Subcutaneous adipose tissue (tissue), 4 donors: ENCODE results near the gene CDR2L. TPM values are rescaled to one million over a fixed set of nuclear protein-coding genes. Genes with fewer than 3 reads are reported as not detected.

Source experiments
- CTCF ChIP-seq: fragments of 450-650 bp; IDR thresholded peaks from one replicate; pipeline ENCODE4 v1.5.1; 2016; ENCODE audit warnings: low read depth, mild to moderate bottlenecking, control low read depth, antibody characterized with exemption, moderate library complexity
- total RNA-seq, 4 donors: library from RNA; depleted of rRNA; stranded (reverse); fragments of >200 nt; gene quantifications; one replicate each; pipeline ENCODE4 v1.1.0, GENCODE V29; 2016

Gene CDR2L
- total RNA-seq, 4 donors from 2014 or later: 5.1 to 8.5 (median 5.9) TPM

- TF ChIP-seq CTCF: no peak
Observed at GRCh38 chr17:75009139-75009724, 21.8 kb downstream of the CDR2L start.

GRCh38 chr17:75010683-75011400, 23.4 kb downstream of the CDR2L start:
- no peak for TF ChIP-seq CTCF

DNA sequence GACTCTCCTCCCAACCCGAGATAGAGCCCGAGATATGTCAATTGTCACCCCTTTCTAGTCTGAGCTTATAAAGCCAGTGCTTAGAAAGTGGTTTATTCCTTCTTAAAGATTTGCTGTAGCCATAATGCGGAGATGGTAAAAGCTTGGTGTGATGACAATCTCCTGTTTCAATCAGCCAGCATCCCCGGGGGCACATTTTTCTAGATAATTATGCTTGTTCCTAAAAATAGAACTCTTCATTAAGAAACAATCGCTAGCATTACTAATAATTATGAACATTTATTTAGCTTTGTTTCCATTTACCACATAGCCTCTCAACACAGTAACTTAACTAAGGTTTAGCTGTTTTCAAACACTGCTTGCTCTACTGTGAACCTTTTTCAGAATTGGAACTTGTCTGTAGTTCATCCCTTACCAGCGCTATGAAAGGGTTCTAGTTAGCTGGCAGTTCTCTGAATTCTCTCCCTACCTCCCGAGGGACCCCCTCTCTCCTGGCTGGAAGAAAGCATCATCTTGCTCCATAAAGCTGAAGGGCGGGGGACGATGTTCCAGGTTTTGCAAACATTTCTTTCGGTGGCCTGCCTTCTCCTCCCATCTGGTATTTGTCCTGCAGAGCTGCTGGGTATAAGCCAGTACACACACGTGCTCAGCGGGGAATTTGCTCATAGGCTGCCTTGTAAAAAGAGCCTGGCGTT, 24.1 kb downstream of the CDR2L start:
- no peak for TF ChIP-seq CTCF

DNA sequence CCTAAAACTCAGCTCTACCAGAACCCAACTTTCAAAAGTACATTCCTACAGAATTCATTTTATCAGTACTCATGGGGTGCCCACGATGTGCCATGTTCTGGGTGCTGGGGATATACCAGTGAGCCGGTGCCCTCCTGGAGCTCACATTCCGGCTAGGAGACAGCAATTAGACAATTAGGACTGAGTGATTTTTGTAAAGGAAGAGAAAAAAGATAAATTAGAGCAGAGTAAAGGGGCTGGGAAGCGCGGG, 24.6 kb downstream of the CDR2L start:
- no peak for TF ChIP-seq CTCF

- TF ChIP-seq CTCF: no peak
Observed at GRCh38 chr17:75012346-75013091, 25.1 kb downstream of the CDR2L start, which contains the start of gene MRPL58. Gene MRPL58, plus strand, starts transcription at chr17:75012670. Its CDS starts 17 bp downstream, at chr17:75012687.

DNA sequence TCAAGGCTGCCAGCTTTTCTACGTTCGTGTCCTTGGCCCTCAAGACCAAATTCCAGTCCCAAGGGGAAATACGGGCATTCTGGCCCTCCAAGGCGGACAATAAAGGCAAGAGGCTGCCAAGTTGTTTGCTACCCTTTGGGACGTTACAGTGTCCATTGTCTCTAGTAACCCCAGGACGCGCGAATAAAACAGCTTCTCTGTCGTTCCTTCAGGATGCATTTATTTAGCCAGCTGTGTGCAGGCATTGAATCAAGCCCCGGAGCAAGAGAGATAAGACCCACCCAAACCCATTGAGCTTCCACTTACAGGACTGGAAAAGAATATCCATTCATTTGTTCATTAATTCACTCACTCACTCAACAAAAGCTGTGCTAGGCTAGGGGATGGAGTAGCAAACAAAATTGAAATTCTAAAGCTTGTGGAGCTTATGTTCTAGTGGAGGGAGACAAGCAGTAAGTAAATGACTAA, 25.7 kb downstream of the CDR2L start:
- no peak for TF ChIP-seq CTCF

- TF ChIP-seq CTCF: no peak
Observed at GRCh38 chr17:75019146-75019545, 31.7 kb downstream of the CDR2L start.
